ENCODE measurements around the gene DRC1.

DNA sequence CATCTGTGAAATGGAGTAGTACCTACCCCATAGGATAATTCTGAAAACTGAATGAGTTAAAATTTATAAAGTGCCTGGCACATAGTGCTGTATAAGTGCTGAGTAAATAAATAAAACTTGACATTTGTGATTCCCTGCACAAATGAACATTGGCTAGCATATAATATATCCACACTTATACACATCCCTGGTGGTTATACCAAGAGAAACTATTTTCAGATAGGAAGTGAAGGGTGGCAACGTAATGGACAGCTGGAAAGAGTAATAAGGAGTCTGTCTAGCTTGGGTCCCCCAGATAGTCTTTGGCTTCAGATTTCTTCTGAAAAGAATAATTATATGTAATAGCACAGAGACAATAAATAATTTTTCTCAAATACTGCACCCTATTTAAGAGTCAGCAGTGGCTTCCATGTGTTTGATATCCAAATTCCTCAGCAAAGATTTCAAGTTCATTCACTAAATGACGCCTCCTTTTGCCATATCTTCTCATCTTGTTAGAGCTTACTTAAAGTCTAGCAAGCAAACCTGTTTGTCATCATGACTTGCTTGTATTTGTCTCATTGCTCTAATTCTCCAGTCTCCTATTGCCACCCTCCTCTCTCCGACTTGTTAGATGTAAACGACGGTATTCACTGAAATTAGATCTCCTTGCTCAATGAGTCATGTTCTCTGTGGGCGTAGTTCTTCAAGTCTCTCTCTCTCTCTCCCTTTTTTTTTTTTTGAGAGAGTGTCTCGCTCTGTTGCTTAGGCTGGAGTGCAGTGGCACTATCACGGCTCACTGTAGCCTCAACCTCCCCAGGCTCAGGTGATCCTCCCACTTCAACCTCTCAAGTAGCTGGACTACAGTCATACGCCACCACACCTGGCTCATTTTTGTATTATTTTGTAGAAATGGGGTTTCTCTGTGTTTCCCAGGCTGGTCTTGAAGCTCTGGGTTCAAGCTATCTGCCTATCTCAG lies 46.4 kb upstream of the DRC1 start:
- TF ChIP-seq POLR2A (IDR thresholded peaks at IDR 0.05) (no peak), CTCF (IDR thresholded peaks at IDR 0.05) (no peak)

All from lower leg skin (tissue), 3 donors.